HepG2 (cell line): ENCODE data around the gene TALDO1. TPM values are rescaled to one million over a fixed set of nuclear protein-coding genes. Genes with fewer than 3 reads are reported as not detected.

Source experiments
- ATF3 ChIP-seq: sonication (generic); formaldehyde crosslinking; IDR thresholded peaks from 2 replicates; pipeline ENCODE4 v1.4.0; 2020; ENCODE audit warnings: missing genetic modification reagents
- DMTF1 ChIP-seq: sonication (generic); formaldehyde crosslinking; IDR thresholded peaks from 2 replicates; pipeline ENCODE4 v1.4.0; 2020; ENCODE audit warnings: mild to moderate bottlenecking, missing genetic modification reagents
- GPBP1L1 ChIP-seq: sonication (generic); formaldehyde crosslinking; IDR thresholded peaks from 2 replicates; pipeline ENCODE4 v1.5.0; 2020; ENCODE audit warnings: mild to moderate bottlenecking, missing genetic modification reagents
- GTF3A ChIP-seq: sonication (generic); formaldehyde crosslinking; conservative IDR thresholded peaks from 2 replicates; pipeline ENCODE4 v1.4.0; 2020; ENCODE audit warnings: mild to moderate bottlenecking, missing genetic modification reagents
- HMGXB4 ChIP-seq, 2 experiments: sonication (generic) in 1 of 2; formaldehyde crosslinking in 1 of 2; IDR thresholded peaks; 2 replicates each; pipeline versions ENCODE4 v1.4.0 to v1.6.1; 2018 to 2020; ENCODE audit warnings: missing genetic modification reagents in 2 of 2, borderline replicate concordance in 1 of 2, low read depth in 1 of 2, mild to moderate bottlenecking in 1 of 2, missing biosample characterization in 1 of 2
- MIER3 ChIP-seq: IDR thresholded peaks from 2 replicates; pipeline ENCODE4 v1.6.1; 2016; ENCODE audit warnings: missing compliant biosample characterization, borderline replicate concordance
- ZFP62 ChIP-seq: sonication (generic); formaldehyde crosslinking; IDR thresholded peaks from 2 replicates; pipeline ENCODE4 v1.4.0; 2020; ENCODE audit warnings: missing genetic modification reagents
- ZNF407 ChIP-seq: sonication (generic); formaldehyde crosslinking; IDR thresholded peaks from one replicate; pipeline ENCODE4 v1.5.1; 2020; ENCODE audit warnings: mild to moderate bottlenecking, missing genetic modification reagents; ENCODE audit errors: not compliant biosample characterization
- ZNF547 ChIP-seq: sonication (generic); formaldehyde crosslinking; IDR thresholded peaks from 2 replicates; pipeline ENCODE4 v1.5.1; 2020; ENCODE audit warnings: mild to moderate bottlenecking, missing genetic modification reagents
- ZNF597 ChIP-seq: sonication (generic); formaldehyde crosslinking; IDR thresholded peaks from 2 replicates; pipeline ENCODE4 v1.5.0; 2020; ENCODE audit warnings: missing genetic modification reagents
- polyA plus RNA-seq, 8 experiments: library from polyadenylated mRNA; depleted of rRNA in 3 of 8; stranded (reverse) in 7 of 8; unstranded in 1 of 8; fragments of >200 nt; fragmentation: Illumina TruSeq in 4 of 8; extraction: Trizol in 4 of 8; gene quantifications; 2 replicates each; pipeline versions ENCODE4 v1.2.1 to v1.2.3, GENCODE V29; 2011 to 2016; ENCODE audit warnings: low read depth in 4 of 8, missing spikeins in 1 of 8, mixed read lengths in 1 of 8; ENCODE audit not compliant: insufficient read depth in 1 of 8
- total RNA-seq, 5 experiments: library from RNA; depleted of rRNA; stranded (reverse); fragments of >200 nt; fragmentation: Illumina TruSeq; extraction: Trizol; gene quantifications; 2 replicates each; pipeline ENCODE4 v1.2.3, GENCODE V29; 2016; ENCODE audit warnings: low read depth in 1 of 5

The TALDO1 gene
- total and polyA plus RNA-seq, 2 of the 13 experiments (the other 11 are each of a cell fraction or from before 2014, with no cell fraction given), result 107 to 240 TPM

- TF ChIP-seq HMGXB4 (CRISPR knock-in tag; IDR thresholded peaks at IDR 0.05; ENCODE audit: borderline replicate concordance in 1 of 2, low read depth in 1 of 2), result peak in 1 of 2 experiments; percentile 48; a peak in 1 of 4 replicates
- TF ChIP-seq GTF3A (CRISPR knock-in tag), result no peak
- TF ChIP-seq ZNF597 (CRISPR knock-in tag), result no peak
- no peak for TF ChIP-seq DMTF1 (CRISPR knock-in tag)
- TF ChIP-seq ATF3 (CRISPR knock-in tag), result no peak
- no peak for TF ChIP-seq ZFP62 (CRISPR knock-in tag)
- no peak for TF ChIP-seq MIER3 (CRISPR knock-in tag)
- TF ChIP-seq GPBP1L1, result no peak
- TF ChIP-seq ZNF407 (CRISPR knock-in tag), result no peak
- TF ChIP-seq ZNF547 (CRISPR knock-in tag), result no peak; the same call in 1 of the 2 replicates
Measured at GRCh38 chr11:777288-778255, 30.3 kb downstream of the TALDO1 start, which contains the start of gene GATD1 (continued).
